ENCODE measurements around the gene SYP. TPM values are rescaled to one million over a fixed set of nuclear protein-coding genes. Genes with fewer than 3 reads are reported as not detected.

SYP gene
- total RNA-seq, 4 donors from 2014 or later: 0.30 to 1.6 (median 1.3) TPM; not detected in 1

DNA sequence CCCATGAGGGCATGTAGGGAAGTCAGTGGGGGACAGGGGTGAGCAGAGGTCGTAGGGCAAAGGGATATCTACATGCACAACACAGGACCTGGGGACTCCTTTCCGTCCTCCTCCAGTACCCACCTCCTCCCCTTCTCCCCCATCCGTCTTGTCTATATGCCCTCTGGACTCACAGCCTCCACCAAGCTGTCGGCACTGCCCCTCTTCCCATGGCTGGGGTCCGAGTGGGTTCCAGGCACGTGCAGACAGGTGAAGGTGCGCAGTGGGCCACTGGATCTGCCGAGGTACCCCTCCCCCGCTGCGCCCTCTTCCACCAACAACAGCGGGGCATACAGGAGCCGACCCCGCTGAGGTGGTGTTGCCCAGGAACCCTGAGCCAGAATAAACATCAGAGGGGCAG, 5.5 kb upstream of the SYP start:
- no peaks in the 10 kb centered on the region for H3K36me3 ChIP-seq
- no peak overlapping the region for H3K4me3 ChIP-seq
- no peak overlapping the region for H3K27ac ChIP-seq
- H3K9me3 ChIP-seq: no peaks in the 10 kb centered on the region
- DNase-seq (ENCODE audit: low spot score in 2 of 2): no peak
- H3K4me1 ChIP-seq: no peaks in the 10 kb centered on the region
- H3K27me3 ChIP-seq: peaks cover 4% of the 10 kb centered on the region
- 75% methylated on average over 10 of the region's 13 CpGs for WGBS
- TF ChIP-seq, protein P1, sequence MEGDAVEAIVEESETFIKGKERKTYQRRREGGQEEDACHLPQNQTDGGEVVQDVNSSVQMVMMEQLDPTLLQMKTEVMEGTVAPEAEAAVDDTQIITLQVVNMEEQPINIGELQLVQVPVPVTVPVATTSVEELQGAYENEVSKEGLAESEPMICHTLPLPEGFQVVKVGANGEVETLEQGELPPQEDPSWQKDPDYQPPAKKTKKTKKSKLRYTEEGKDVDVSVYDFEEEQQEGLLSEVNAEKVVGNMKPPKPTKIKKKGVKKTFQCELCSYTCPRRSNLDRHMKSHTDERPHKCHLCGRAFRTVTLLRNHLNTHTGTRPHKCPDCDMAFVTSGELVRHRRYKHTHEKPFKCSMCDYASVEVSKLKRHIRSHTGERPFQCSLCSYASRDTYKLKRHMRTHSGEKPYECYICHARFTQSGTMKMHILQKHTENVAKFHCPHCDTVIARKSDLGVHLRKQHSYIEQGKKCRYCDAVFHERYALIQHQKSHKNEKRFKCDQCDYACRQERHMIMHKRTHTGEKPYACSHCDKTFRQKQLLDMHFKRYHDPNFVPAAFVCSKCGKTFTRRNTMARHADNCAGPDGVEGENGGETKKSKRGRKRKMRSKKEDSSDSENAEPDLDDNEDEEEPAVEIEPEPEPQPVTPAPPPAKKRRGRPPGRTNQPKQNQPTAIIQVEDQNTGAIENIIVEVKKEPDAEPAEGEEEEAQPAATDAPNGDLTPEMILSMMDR (IDR thresholded peaks at IDR 0.05): no peak
- TF ChIP-seq EP300 (IDR thresholded peaks at IDR 0.05): no peak

DNA sequence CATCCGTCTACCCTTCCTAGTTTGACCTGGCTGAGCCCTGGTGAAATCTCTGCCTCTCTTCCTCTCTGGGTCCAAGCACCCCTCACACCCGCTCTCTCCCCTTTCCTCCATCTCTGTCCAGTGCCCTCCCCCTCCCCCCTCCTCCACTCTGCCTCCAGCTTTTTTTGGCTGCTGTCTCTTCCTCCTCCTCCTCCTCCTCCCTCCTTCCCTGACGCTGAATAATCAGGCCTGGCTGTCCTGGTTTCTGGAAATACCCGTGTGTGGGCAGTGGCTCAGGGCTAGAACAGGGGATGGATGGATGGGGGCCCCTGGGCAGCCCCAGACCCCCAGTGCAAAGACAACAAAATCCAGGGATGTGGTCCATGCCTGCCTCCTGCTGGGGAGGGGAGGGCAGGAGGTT, 4.7 kb upstream of the SYP start:
- Histone ChIP-seq H3K4me3 (no peak overlapping the region), H3K4me1 (peaks cover 3% of the 10 kb centered on the region), H3K27me3 (peaks cover 2% of the 10 kb centered on the region), H3K27ac (no peak overlapping the region), H3K9me3 (no peaks in the 10 kb centered on the region), H3K36me3 (no peaks in the 10 kb centered on the region)
- TF ChIP-seq POLR2AphosphoS5 (IDR thresholded peaks at IDR 0.05): no peak
- TF ChIP-seq EP300 (IDR thresholded peaks at IDR 0.05): no peak
- TF ChIP-seq, protein P1 (IDR thresholded peaks at IDR 0.05): no peak
- TF ChIP-seq POLR2A (IDR thresholded peaks at IDR 0.05): no peak
- no peak for DNase-seq (ENCODE audit: low spot score in 2 of 2)
- WGBS: 54% methylated on average over 4 of the region's 4 CpGs

DNA sequence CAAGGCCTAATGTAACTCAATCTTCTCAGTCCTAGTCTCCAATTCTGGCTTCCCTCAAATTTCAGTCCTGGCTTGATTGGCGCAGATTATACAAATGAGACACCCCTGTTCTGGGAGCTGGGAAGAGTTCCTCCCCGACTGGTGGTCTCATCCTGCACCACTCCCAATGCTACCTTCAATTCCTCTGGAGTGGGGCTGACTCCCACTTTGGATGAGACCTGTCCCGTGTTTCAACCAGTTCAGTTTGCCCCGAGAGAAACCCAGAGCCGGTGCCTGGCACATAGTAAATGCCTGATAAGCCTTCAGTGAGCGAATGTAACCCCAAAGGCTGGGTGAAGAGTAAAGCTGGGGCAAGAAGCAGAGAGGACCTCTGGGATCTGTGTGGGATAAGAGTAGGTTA, 4.0 kb upstream of the SYP start:
- no peak overlapping the region for H3K4me3 ChIP-seq
- no peak overlapping the region for H3K27ac ChIP-seq
- H3K4me1 ChIP-seq: peaks cover 7% of the 10 kb centered on the region
- DNase-seq (ENCODE audit: low spot score in 2 of 2): no peak
- H3K9me3 ChIP-seq: no peaks in the 10 kb centered on the region
- 85% methylated on average over 6 of the region's 6 CpGs for WGBS
- H3K27me3 ChIP-seq: no peaks in the 10 kb centered on the region
- TF ChIP-seq, protein P1 (IDR thresholded peaks at IDR 0.05): no peak
- TF ChIP-seq EP300 (IDR thresholded peaks at IDR 0.05): no peak
- no peak for TF ChIP-seq POLR2A (IDR thresholded peaks at IDR 0.05)
- no peak for TF ChIP-seq POLR2AphosphoS5 (IDR thresholded peaks at IDR 0.05)
- no peaks in the 10 kb centered on the region for H3K36me3 ChIP-seq

DNA sequence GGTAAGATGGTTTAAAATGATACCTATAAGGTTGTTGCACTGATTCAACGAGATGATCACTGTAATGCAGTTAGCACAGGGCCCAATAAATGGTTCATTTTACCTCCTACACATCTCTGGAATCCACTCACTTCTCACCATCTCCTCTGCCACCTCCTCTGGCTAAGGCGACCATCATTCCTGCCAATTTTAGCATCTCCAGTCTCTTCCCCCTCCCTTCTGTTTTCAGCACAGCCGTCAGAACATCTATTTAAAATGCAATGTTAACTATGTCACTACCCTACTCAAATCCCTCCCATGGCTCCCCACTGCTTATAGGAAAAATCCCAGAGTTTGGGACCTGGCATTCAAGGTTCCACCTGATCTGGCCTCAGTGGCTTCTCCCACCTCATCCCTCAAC, 3.5 kb upstream of the SYP start:
- Histone ChIP-seq H3K4me3 (no peak overlapping the region), H3K4me1 (peaks cover 7% of the 10 kb centered on the region), H3K27me3 (no peaks in the 10 kb centered on the region), H3K9me3 (no peaks in the 10 kb centered on the region), H3K36me3 (no peaks in the 10 kb centered on the region), H3K27ac (no peak overlapping the region)
- TF ChIP-seq POLR2A (IDR thresholded peaks at IDR 0.05): no peak
- TF ChIP-seq EP300 (IDR thresholded peaks at IDR 0.05): no peak
- TF ChIP-seq, protein P1 (IDR thresholded peaks at IDR 0.05): no peak
- no peak for TF ChIP-seq POLR2AphosphoS5 (IDR thresholded peaks at IDR 0.05)
- no peak for DNase-seq (ENCODE audit: low spot score in 2 of 2)
- WGBS: 52% methylated on average over 3 of the region's 3 CpGs

DNA sequence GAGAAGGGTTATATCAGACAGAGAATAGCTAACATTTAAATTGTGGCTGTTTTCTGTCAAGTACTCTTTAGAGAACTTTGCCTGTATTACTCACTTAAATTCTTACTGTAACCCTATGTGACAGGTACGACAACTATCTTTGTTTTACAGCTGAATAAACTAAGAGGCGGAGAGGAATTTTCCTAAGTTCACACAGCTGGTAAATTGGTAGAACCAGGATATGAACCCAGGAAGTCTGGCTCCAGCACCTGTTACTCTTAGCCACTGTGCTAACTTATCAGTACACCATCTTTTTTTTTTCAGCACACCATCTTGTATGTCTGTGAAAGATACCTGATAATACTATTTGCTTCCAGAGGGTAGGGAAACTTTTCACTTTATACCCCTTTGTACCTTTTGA, 2.0 kb upstream of the SYP start:
- no peak for TF ChIP-seq POLR2AphosphoS5 (IDR thresholded peaks at IDR 0.05)
- no peak for DNase-seq (ENCODE audit: low spot score in 2 of 2)
- WGBS: 88% methylated on average over 2 of the region's 2 CpGs

DNA sequence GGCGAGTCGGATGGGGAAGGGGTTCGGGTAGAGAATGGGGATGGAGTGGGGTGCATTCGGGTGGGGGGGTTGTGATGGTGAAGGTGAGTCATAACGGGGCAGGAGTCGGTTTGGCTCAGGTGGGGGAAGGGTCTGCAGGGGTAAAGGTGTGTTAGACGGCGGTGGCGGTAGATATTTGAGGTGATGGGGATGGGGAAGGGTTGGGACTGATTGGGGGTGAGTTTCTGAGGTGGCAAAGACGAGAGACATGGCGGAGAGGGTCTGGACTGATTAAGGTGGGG, 738 bp downstream of the SYP start:
- WGBS: 39% methylated on average over 11 of the region's 11 CpGs

More for the DNA sequence above, 2.0 kb upstream of the SYP start:
- H3K4me1 ChIP-seq: peaks cover 7% of the 10 kb centered on the region
- H3K27me3 ChIP-seq: no peaks in the 10 kb centered on the region
- H3K27ac ChIP-seq: no peak overlapping the region
- no peaks in the 10 kb centered on the region for H3K36me3 ChIP-seq
- no peaks in the 10 kb centered on the region for H3K9me3 ChIP-seq
- no peak overlapping the region for H3K4me3 ChIP-seq

More for the DNA sequence above, 738 bp downstream of the SYP start:
- Histone ChIP-seq H3K4me1 (peaks cover 7% of the 10 kb centered on the region), H3K36me3 (no peaks in the 10 kb centered on the region), H3K27ac (no peak overlapping the region), H3K4me3 (peak overlapping the region; percentile 45), H3K9me3 (no peaks in the 10 kb centered on the region), H3K27me3 (no peaks in the 10 kb centered on the region)
- TF ChIP-seq EP300 (IDR thresholded peaks at IDR 0.05): no peak
- no peak for TF ChIP-seq POLR2AphosphoS5 (IDR thresholded peaks at IDR 0.05)
- TF ChIP-seq, protein P1 (IDR thresholded peaks at IDR 0.05): no peak
- DNase-seq (ENCODE audit: low spot score in 2 of 2): no peak

Measured in suprapubic skin (tissue), 4 donors.